ENCODE measurements around the gene MRC2.

The MRC2 gene

DNA sequence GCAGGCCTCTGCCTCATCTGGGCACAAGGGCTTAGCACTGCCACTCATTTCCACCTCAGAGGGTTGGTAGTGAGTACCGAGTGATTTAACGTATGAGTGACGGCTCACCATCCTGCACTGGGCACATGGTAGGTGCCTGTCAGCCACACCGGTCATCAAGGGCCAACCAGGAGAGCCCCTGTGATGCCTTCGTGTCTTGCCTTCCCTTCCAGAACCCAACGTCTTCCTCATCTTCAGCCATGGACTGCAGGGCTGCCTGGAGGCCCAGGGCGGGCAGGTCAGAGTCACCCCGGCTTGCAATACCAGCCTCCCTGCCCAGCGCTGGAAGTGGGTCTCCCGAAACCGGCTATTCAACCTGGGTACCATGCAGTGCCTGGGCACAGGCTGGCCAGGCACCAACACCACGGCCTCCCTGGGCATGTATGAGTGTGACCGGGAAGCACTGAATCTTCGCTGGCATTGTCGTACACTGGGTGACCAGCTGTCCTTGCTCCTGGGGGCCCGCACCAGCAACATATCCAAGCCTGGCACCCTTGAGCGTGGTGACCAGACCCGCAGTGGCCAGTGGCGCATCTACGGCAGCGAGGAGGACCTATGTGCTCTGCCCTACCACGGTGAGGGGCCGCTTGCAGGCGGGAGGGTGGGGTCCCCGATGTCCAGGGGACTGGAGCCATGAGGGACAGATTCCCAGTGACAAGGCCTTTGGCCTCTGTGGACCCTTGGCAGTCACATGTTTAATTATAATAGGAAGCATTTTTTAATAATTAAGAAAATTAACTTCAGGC is 37.1 kb downstream of the MRC2 start:
- DNase-seq, result no peak

DNA sequence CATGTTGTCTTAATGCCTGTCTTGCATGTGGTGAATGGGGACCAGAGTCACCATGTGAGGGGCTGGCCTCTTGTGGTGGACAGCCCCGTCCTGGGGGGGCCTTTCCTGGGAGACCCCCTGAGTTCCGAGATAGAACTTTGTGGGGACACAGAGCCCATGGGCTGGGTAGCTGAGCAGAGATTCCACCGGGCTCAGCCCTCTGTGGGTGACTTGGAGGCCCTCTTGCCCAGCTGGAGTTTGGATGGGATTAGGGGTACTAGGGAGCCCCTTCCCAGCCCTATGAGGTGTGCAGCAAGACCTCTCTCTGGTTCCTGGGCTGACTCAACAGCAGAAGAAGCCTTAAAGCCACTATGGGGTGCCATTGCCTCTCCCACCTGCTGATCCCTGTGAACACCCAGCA is 38.1 kb downstream of the MRC2 start:
- DNase-seq, result no peak

DNA sequence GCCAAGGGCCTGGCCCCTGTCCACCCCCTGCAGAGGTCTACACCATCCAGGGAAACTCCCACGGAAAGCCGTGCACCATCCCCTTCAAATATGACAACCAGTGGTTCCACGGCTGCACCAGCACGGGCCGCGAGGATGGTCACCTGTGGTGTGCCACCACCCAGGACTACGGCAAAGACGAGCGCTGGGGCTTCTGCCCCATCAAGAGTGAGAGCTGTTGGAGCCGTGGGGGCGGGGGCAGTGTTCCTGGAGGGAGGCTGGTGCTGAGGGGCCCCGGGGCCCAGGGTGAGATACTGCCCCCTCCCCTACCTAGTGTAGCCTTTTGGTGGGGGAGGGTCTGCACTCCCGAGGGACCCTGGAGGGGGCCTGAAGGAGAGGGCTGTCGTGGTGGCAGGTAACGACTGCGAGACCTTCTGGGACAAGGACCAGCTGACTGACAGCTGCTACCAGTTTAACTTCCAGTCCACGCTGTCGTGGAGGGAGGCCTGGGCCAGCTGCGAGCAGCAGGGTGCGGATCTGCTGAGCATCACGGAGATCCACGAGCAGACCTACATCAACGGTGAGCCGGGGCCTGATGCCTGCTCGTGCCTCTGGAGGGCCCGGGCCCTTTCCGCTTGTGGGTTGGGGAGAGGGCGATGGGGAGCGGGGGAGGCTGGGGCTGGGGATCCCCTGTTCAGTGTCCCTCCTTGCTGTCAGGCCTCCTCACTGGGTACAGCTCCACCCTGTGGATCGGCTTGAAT is 38.8 kb downstream of the MRC2 start:
- no peak for DNase-seq

DNA sequence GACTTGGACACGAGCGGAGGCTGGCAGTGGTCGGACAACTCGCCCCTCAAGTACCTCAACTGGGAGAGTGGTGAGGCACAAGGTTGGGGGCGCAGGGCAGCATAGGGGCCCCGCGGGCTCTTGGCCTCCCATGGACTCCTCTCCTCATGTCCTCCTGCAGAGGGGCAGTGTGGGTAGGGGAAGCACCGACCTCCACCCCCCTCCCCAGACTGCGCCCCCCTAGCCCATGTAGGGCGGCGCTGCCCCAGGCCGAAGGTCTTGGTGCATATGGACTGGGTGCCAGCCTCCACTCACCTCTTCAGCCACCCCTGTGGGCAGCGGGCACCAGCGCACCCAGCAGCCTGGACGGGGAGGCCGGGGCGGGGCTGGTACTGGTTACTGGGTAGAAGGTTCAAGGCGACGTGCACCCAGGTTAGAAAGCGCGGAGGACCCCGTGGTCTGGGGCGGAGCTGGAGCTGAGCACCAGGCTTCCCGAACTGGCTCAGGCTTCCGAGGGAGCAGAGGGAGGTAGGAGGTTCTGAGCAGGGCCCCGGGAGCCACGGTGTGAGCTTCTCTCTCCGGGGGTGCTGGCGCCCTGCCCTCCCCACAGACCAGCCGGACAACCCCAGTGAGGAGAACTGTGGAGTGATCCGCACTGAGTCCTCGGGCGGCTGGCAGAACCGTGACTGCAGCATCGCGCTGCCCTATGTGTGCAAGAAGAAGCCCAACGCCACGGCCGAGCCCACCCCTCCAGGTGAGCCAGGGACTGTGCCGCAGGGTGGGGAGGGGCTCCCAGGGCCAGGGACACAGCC is 39.5 kb downstream of the MRC2 start:
- DNase-seq, result no peak

DNA sequence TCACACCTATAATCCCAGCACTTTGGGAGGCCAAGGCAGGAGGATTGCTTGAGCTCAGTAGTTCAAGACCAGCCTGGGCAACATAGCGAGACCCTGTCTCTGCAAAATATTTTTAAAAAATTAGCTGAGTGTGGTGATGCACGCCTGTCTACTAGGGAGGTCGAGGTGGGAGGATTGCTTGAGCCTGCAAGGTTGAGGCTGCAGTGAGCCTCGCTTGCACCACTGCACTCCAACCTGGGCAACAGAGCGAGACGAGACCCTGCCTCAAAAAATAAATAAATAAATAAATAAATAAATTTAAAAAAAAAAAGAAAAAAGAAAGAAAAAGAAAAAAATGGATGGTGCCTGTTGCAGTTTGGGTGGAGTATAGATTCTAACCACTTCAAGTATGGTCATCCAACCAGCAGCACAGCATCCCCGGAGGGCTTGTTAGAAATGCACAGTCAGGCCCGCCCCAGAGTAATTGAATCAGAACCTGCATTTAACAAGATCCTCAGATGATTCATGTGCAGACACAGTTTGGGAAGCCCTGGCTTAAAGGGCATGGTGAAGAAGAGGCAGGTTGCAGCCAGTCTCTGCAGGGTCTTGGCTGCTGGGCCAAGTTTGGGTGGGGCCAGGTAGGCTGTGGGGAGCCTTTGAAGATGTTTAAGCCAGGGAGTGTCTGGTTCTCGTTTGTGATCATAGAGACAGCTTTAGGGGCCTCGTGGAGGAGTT is 40.8 kb downstream of the MRC2 start:
- DNase-seq, result no peak

DNA sequence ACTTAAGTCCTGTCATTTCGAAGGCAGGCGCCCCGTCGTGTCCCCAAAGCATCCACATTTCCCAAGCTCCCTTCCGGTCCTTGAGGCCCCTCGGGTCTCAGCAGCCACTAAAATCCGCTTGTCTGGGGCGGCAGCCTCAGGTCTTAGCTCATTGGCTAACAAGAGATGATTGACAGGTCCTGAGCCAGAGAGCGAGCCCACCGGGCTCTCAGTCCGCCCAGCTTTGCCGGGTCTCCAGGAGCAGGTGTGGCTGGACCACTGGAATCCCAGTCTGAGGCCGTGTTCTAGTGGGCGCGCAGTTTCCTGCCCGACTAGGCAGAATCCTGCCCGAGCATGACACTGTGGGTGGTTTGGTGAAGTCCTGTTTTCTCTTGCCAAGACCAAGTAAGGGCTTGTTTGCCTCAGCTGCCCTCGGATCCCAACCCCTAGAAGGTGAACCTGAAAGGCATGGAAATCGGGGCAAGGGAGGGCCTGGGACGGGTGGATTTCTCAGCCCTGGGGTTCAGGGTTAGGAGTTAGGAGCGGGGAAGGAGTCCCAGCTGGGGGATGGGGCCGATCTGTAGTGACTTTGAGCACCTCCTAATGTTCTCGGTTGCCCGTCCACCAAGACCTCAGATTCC is 42.8 kb downstream of the MRC2 start:
- DNase-seq, result no peak

DNA sequence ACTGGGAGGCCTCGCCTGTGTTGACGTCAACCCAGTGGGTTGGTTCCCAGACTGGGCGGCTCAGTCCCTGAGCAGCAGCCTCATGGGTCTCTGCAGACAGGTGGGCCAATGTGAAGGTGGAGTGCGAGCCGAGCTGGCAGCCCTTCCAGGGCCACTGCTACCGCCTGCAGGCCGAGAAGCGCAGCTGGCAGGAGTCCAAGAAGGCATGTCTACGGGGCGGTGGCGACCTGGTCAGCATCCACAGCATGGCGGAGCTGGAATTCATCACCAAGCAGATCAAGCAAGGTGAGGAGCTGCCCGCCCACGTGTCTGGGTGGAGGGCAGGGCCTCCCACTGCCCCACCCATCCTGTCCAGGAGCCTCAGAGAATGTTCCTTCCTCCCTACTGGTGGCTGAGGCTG is 44.1 kb downstream of the MRC2 start:
- DNase-seq, result no peak

DNA sequence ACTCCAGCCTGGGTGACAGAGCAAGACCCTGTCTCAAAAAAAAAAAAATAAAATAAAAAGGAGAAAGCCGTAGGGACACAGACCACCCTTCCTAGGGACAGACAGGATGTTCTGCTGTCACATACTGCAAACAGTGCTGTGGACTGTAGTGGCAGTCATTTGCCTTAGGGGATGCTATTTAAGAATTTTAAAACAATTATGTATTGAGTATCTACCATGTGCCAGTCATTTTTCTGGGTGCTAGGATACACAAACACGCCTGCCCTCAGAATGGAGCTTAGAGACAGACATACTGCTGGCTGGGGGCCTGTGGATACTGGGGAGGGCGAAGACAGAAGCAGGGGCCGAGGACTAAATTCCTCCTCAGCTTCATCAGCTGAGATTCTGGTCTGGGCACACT is 45.5 kb downstream of the MRC2 start:
- DNase-seq, result no peak

DNA sequence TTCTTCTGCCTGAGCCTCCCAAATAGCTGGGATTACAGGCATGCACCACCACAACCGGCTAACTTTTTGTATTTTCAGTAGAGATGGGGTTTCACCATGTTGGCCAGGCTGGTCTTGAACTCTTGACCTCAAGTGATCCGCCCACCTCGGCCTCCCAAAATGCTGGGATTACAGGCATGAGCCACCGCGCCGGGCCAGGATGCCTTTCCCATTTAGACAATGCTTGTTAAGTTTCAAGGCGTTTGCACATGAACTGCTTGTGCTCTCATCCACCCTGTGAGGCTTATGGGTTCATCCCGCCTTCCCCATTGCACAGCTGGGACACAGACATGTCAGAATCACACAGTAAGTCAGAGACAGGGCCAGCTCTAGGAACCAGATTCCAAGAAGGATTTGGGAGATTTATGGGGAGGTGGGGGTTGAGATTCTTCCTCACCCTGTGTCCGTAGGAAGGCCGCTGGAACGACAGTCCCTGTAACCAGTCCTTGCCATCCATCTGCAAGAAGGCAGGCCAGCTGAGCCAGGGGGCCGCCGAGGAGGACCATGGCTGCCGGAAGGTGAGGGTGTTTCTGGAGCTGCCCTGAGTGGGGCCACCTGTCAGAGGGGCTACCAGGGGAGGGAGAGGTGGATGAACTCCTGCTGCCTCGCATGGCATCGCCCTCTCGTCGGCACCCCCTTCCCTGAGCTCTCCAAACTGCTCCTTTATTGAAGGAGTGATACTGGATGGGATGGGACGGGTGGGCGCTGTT is 46.3 kb downstream of the MRC2 start:
- DNase-seq, result no peak

DNA sequence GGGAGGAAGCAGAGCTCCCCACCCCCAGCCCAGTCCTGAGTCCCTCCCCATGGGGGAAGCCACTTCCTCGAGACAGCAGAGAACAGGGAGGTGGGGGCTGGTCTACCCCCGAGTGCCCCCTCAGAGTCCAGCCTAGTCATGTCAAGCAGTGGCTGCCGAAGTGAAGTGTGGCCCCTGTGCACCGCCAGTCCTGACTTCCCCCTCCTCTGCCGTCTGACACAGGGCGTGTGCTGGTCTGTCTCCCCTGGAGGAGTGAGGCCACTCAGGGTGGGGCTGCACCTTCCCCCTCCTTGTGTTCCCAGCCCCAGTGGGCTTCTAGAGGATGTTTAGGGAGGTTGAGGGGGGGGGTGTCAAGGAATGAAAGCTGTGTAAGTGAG is 46.9 kb downstream of the MRC2 start:
- no peak for DNase-seq

DNA sequence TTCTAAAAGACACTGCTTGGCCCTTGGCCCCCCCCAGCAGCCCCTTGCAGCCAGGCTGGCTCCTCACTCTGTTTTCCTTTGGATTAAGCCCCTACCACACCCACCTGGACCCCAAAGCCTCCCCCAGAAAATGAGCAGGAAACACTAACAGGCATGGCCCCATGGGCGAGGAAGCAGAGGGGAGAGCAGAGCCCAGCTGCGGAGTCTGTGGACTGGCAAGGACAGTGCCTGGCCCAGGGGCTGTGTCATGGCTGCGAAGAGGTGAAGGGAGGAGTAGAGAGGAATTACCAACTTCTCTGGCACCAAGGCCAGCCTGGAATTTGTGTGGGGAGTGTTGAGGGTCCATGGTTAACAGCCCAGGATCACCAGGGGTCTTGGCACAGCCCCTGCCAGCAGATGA is 47.4 kb downstream of the MRC2 start:
- DNase-seq, result no peak

DNA sequence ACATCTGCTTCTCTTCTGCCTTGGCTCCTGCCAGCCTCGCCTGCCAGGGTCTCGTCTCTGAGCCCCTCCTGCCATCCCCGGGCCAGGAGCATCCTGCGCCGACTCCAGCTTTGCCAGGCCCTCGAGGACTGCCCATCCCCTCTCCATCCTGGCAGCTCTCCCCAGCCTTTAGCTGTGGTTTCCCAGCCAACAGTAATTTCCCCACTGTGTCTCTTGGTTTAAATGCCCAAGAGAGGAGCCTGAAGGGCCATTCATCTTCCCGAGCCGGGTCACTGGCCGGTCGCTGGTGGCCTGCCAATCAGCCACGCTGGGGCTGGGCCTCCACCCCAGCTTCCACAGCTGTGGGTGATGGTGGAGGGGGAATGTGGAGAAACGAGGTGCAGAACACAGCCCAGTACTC is 47.8 kb downstream of the MRC2 start:
- no peak for DNase-seq

DNA sequence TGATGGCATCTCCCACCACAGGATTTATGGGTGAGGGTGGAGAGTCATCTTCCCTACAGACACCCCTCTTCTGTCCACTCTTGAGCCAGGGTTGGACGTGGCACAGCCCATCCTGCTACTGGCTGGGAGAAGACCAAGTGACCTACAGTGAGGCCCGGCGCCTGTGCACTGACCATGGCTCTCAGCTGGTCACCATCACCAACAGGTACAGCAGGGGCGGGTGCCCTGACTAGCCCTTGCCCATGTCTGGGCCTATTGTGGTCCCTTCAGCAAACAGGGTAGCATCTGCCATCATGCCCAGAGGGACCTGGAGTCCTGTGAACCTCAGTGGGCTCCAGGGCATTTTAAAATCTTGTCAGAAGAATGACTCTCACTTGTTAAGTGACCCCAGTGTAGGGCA is 48.2 kb downstream of the MRC2 start:
- DNase-seq, result no peak

DNA sequence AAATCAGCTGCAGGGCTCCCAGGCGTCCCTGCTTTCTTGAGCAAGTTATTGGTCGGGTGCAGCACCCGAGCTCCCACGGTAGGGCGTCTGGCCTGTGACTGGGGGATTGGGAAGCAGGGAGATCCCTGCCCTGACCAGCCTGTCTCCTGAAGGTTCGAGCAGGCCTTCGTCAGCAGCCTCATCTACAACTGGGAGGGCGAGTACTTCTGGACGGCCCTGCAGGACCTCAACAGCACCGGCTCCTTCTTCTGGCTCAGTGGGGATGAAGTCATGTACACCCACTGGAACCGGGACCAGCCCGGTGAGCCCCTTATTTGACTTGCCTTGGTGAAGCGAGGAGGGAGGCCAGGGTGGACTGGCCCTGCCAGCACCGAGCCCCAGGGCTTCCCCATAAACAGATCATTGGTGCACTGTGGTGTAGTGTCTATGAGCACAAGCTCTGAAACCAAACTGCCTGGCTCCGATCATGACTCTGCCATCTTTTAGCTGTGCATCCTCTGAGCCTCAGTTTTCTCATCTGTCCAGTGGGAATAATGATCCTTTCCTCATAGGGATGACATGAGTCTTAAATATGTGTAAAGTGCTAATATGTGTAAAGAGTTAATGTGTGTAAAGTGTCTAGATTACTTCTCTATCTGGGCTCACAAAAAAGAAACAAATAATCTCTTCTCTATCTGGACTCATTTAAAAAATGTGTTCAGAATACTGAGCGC is 48.9 kb downstream of the MRC2 start:
- no peak for DNase-seq

DNA sequence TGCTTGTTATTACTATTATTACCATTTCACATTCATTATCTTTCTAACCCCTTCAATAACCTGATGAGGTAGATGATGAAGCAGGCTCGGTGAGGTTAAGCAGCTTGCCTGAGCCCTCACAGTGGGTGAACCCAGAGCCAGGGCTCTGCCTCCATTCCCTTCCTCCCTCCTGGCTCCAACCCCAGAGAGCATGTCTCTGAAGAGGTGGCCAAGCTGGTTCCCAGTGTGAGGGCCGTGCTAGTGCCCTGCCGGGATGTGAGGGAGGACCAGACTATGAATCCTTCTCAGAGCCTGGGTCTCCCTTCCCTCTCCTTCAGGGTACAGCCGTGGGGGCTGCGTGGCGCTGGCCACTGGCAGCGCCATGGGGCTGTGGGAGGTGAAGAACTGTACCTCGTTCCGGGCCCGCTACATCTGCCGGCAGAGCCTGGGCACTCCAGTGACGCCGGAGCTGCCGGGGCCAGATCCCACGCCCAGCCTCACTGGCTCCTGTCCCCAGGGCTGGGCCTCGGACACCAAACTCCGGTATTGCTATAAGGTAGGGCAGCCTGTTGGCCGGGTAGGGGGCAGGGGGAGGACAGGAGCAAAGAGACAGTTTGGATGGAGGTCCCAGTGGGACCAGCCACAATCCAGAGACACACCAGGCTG is 49.6 kb downstream of the MRC2 start:
- DNase-seq, result no peak

DNA sequence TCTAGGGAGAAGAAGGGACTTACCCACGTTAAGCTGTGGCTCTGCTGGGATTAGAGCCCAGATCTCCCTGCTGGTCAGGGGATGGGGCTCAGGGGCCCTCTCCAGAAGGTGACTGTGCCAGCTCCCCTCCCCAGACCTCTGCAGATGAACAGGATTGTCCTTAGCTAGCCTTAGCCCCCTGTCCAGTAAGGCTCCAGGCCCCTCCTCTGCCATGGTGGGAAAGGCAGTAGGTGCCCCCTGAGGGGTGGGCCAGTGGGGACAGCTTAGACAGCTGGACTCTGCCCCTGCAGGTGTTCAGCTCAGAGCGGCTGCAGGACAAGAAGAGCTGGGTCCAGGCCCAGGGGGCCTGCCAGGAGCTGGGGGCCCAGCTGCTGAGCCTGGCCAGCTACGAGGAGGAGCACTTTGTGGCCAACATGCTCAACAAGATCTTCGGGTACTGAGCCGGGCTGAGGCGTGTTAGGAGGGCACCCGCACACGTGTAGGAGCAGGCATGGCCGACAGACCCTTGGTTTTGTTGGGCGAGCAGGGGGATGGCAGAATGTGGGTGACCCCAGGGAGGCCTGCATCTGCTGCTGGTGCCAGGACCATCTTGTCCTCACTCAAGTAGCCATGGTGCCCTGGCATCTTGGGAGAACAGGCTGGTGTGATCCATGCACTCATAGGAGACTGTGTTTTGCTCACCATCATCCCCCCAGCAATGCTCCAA is 50.9 kb downstream of the MRC2 start:
- DNase-seq, result no peak

DNA sequence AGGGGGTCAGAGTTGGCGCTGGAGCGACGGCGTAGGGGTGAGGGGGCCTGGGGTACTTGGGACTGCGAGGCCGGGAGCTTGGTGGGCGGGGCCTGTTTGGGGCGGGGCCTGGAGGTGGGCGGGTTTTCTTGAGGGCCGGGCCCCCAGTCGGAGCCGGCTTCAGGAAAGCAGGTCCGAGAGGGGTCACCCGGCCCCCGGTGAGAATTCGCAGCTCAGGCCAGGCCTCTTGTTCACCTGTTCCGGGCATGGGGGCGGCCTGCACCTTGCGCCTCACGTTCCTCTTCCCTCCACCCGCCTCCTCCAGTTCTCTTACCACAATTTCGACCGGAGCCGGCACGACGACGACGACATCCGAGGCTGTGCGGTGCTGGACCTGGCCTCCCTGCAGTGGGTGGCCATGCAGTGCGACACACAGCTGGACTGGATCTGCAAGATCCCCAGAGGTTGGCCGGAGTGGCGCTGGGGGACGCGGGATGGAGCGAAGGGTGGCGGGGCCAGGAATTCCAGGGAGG is 52.5 kb downstream of the MRC2 start:
- no peak for DNase-seq

DNA sequence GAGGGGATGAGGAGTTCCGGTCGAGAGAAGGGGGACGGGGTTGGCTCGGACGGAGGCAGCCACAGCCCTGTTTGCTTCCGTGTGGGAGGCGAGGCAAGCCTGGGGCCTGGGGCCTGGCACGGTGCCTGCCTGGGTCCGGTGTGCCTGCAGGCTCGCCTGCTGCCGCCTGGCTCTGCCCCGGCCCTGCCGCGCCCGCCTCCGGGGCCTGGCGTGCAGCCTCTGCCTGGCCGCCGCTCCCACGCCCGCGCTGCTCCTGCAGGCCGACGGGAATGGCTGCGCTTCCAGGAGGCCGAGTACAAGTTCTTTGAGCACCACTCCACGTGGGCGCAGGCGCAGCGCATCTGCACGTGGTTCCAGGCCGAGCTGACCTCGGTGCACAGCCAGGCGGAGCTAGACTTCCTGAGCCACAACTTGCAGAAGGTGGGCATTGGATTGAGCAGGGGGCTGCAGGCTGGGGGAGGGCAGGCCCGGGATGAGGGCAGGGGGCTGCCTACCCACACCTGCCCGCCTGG is 53.1 kb downstream of the MRC2 start:
- no peak for DNase-seq

DNA sequence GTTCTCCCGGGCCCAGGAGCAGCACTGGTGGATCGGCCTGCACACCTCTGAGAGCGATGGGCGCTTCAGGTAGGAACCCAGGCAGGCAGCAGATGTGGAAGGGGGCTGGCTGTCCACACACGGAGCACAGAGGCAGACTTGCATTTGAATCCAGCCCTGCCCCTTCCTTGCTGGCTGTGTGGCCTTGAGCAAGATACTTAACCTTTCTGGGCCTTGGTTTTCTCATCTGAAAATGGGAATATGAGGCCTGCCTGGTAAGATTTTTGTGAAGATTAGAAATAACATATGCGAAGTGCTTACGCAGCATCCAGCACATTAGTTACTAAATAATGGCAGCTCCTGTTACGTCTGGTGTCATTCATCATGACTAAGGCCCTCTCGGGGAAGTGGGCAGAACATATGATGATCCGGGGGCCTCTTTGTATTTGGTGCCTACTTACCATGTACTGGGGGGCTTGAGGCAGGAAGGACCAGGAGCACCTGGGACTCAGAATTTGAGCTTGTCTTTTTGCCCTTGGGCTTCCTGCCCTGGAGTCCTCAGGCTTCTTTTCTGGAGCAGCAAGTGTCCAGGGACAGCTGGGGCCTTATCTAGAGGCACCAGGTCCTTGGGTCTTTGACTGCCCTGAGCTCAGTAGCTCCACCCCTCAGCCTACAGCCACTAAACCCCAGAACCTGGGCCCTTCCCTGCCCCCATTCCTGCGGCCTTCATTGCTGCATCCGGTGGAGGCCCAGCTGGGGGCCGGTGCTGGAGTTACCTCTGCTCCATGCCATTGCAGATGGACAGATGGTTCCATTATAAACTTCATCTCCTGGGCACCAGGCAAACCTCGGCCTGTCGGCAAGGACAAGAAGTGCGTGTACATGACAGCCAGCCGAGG is 53.8 kb downstream of the MRC2 start:
- DNase-seq, result no peak

Data from NCI-H524 treated with DMSO at 0.1 percent for 48 hours (cell line).